CD14-positive monocyte (primary cell): Measurements from ENCODE around the gene PPP1R10. TPM values are rescaled to one million over a fixed set of nuclear protein-coding genes. Genes with fewer than 3 reads are reported as not detected.

ENCODE experiments used
- DNase-seq, 3 donors: peaks; one replicate each; pipeline ENCODE4 v3.0.0-alpha.2; 2011 to 2022
- H2AFZ ChIP-seq: 2 replicates; pipeline ENCODE4 v1.6.0; 2012; ENCODE audit warnings: mild to moderate bottlenecking, low read depth, low read length, inconsistent platforms; ENCODE audit not compliant: insufficient read depth, poor library complexity, severe bottlenecking
- H3K27ac ChIP-seq, 2 donors: 1 replicate in 1 of 2; 2 replicates in 1 of 2; pipeline ENCODE4 v1.5.1; 2012 to 2013; ENCODE audit warnings: low read length in 2 of 2, control low read depth in 1 of 2, inconsistent platforms in 1 of 2, low read depth in 1 of 2, mild to moderate bottlenecking in 1 of 2
- H3K27me3 ChIP-seq, 2 donors: one replicate each; pipeline versions ENCODE4 v1.6.0 to v1.6.1; 2011 to 2013; ENCODE audit warnings: low read length in 2 of 2; ENCODE audit not compliant: control insufficient read depth in 2 of 2, insufficient read depth in 2 of 2
- H3K36me3 ChIP-seq, 2 donors: replicated peaks in 1 of 2; 1 replicate in 1 of 2; 2 replicates in 1 of 2; pipeline versions ENCODE4 v1.5.1 to v1.6.1; 2012 to 2013; ENCODE audit warnings: low read length in 2 of 2, control low read depth in 1 of 2, inconsistent platforms in 1 of 2, mild to moderate bottlenecking in 1 of 2; ENCODE audit not compliant: insufficient read depth in 2 of 2, control insufficient read depth in 1 of 2
- H3K4me1 ChIP-seq, 2 donors: 1 replicate in 1 of 2; 2 replicates in 1 of 2; pipeline versions ENCODE4 v1.5.1 to v1.6.1; 2012 to 2013; ENCODE audit warnings: low read length in 2 of 2, control low read depth in 1 of 2, inconsistent platforms in 1 of 2, mild to moderate bottlenecking in 1 of 2, moderate library complexity in 1 of 2; ENCODE audit not compliant: insufficient read depth in 2 of 2, control insufficient read depth in 1 of 2
- H3K4me2 ChIP-seq: replicated peaks from 2 replicates; pipeline ENCODE3; 2012; ENCODE audit warnings: low read length, moderate library complexity, mild to moderate bottlenecking; ENCODE audit not compliant: poor library complexity, severe bottlenecking; ENCODE audit errors: extremely low read depth
- H3K4me3 ChIP-seq, 3 experiments: fragments of 200-600 bp in 1 of 3; sonication (generic) in 1 of 3; replicated peaks in 1 of 3; 1 replicate in 2 of 3; 2 replicates in 1 of 3; pipeline ENCODE4 v1.5.1; 2011 to 2013; ENCODE audit warnings: low read length in 3 of 3, mild to moderate bottlenecking in 3 of 3, control low read depth in 2 of 3, low read depth in 2 of 3, inconsistent platforms in 1 of 3, moderate library complexity in 1 of 3
- H3K79me2 ChIP-seq: 2 replicates; pipeline ENCODE4 v1.6.0; 2012; ENCODE audit warnings: mild to moderate bottlenecking, control low read depth, inconsistent platforms, low read length, moderate library complexity; ENCODE audit not compliant: insufficient read depth
- H3K9ac ChIP-seq: 2 replicates; pipeline ENCODE4 v1.6.0; 2017; ENCODE audit warnings: low read length, mild to moderate bottlenecking; ENCODE audit not compliant: insufficient read depth, poor library complexity, severe bottlenecking
- H3K9me3 ChIP-seq, 2 donors: replicated peaks in 1 of 2; 1 replicate in 1 of 2; 2 replicates in 1 of 2; pipeline versions ENCODE4 v1.5.1 to v1.6.1; 2012 to 2013; ENCODE audit warnings: low read length in 2 of 2, control low read depth in 1 of 2; ENCODE audit not compliant: control insufficient read depth in 1 of 2, insufficient read depth in 1 of 2
- H4K20me1 ChIP-seq: 2 replicates; pipeline ENCODE4 v1.6.0; 2012; ENCODE audit warnings: mild to moderate bottlenecking, low read length, control low read depth, moderate library complexity; ENCODE audit not compliant: insufficient read depth
- H3K27ac Mint-ChIP-seq, 7 donors: one replicate each; pipeline ENCODE4 v1.8.0; 2020; ENCODE audit warnings: mild to moderate bottlenecking in 7 of 7, mixed read lengths in 7 of 7, moderate library complexity in 6 of 7, inconsistent platforms in 2 of 7
- H3K27me3 Mint-ChIP-seq, 3 donors: one replicate each; pipeline ENCODE4 v1.8.0; 2021 to 2022; ENCODE audit warnings: low read depth in 3 of 3, mild to moderate bottlenecking in 3 of 3, mixed read lengths in 3 of 3, moderate library complexity in 3 of 3, inconsistent platforms in 1 of 3
- H3K36me3 Mint-ChIP-seq, 2 donors: one replicate each; pipeline ENCODE4 v1.8.0; 2020; ENCODE audit warnings: mixed read lengths in 2 of 2, inconsistent platforms in 1 of 2, mild to moderate bottlenecking in 1 of 2
- H3K4me1 Mint-ChIP-seq: one replicate; pipeline ENCODE4 v1.8.0; 2020; ENCODE audit warnings: mild to moderate bottlenecking, mixed read lengths
- H3K4me3 Mint-ChIP-seq, 2 donors: one replicate each; pipeline ENCODE4 v1.8.0; 2020; ENCODE audit warnings: mild to moderate bottlenecking in 2 of 2, mixed read lengths in 2 of 2, moderate library complexity in 1 of 2
- H3K9me3 Mint-ChIP-seq, 7 donors: one replicate each; pipeline ENCODE4 v1.8.0; 2020 to 2022; ENCODE audit warnings: mixed read lengths in 7 of 7, mild to moderate bottlenecking in 6 of 7, moderate library complexity in 6 of 7, inconsistent platforms in 2 of 7
- CTCF ChIP-seq: fragments of 200-600 bp; IDR thresholded peaks from one replicate; pipeline ENCODE4 v1.8.0; 2022; ENCODE audit warnings: antibody characterized with exemption, mild to moderate bottlenecking
- WGBS: methylation state at CpG from one replicate; pipeline ENCODE4 v1.1.5; 2013; ENCODE audit warnings: missing lambda C conversion rate; ENCODE audit not compliant: insufficient coverage; 5-methylcytosine and 5-hydroxymethylcytosine counted together
- intact Hi-C, 2 donors: fragments of 100-400 bp; cut with micrococcal nuclease; formaldehyde crosslinking; loops; one replicate each; pipeline versions ENCODE4 v1.15.0 to v1.15.1; 2023
- polyA plus RNA-seq, 3 donors: library from polyadenylated mRNA; depleted of rRNA in 1 of 3; unstranded in 2 of 3; stranded (reverse) in 1 of 3; fragments of 300-500 nt in 2 of 3; fragments of >200 nt in 1 of 3; fragmentation: Illumina TruSeq in 2 of 3; gene quantifications; 1 replicate in 2 of 3; 2 replicates in 1 of 3; pipeline ENCODE4 v1.2.3, GENCODE V29; 2012 to 2021

Gene PPP1R10
- polyA plus RNA-seq, 3 donors, result 9.5 to 18.3 (median 16.4) TPM

GRCh38 chr6:30565772-30566171, 51.3 kb downstream of the PPP1R10 start:
- Histone ChIP-seq H3K27me3 (no peaks in the 10 kb centered on the region), H3K4me1 (peaks cover 9 to 15% of the 10 kb centered on the region in 2 donors), H3K27ac (no peak overlapping the region), H2AFZ (no peak overlapping the region), H3K36me3 (peaks cover 11 to 25% of the 10 kb centered on the region in 2 donors), H3K4me2 (no peak overlapping the region), H4K20me1 (peaks cover 5% of the 10 kb centered on the region), H3K9ac (no peak overlapping the region), H3K79me2 (no peaks in the 10 kb centered on the region), H3K9me3 (no peaks in the 10 kb centered on the region), H3K4me3 (no peak overlapping the region)
- Mint-ChIP-seq H3K4me1 (peaks cover 18% of the 10 kb centered on the region), H3K27me3 (peaks cover 1 to 5% (median 3%) of the 10 kb centered on the region in 3 donors), H3K4me3 (no peak overlapping the region), H3K27ac (peak overlapping the region in 1 of 7 donors; percentile 53), H3K9me3 (no peaks in the 10 kb centered on the region), H3K36me3 (peaks cover 15 to 17% of the 10 kb centered on the region in 2 donors)
- TF ChIP-seq CTCF, result no peak
- DNase-seq, result no peak
- intact Hi-C loops, result no loop called here

GRCh38 chr6:30564114-30564513, 52.9 kb downstream of the PPP1R10 start:
- no peak for TF ChIP-seq CTCF
- Mint-ChIP-seq H3K27ac (peak overlapping the region in 1 of 7 donors; percentile 59), H3K9me3 (no peaks in the 10 kb centered on the region), H3K27me3 (peaks cover 0 to 3% (median 0%) of the 10 kb centered on the region in 3 donors), H3K36me3 (peaks cover 20 to 23% of the 10 kb centered on the region in 2 donors), H3K4me3 (no peak overlapping the region), H3K4me1 (peaks cover 8% of the 10 kb centered on the region)
- Histone ChIP-seq H3K27me3 (no peaks in the 10 kb centered on the region), H3K79me2 (peaks cover 10% of the 10 kb centered on the region), H3K9me3 (no peaks in the 10 kb centered on the region), H3K36me3 (peaks cover 11 to 25% of the 10 kb centered on the region in 2 donors), H3K27ac (no peak overlapping the region), H2AFZ (no peak overlapping the region), H4K20me1 (peaks cover 5% of the 10 kb centered on the region), H3K4me3 (no peak overlapping the region), H3K4me1 (peaks cover 0 to 6% of the 10 kb centered on the region in 2 donors), H3K4me2 (no peak overlapping the region), H3K9ac (no peak overlapping the region)
- WGBS, result 100% methylated on average over 1 of the region's 1 CpG
- intact Hi-C loops, result no loop called here
- no peak for DNase-seq
